NB4 (cell line): ENCODE measurements around the gene RO60.
A peak's percentile ranks its signal among the peaks of the same experiment; 100 is the strongest.

ENCODE experiments used
- CTCF ChIP-seq: IDR thresholded peaks from one replicate; pipeline ENCODE4 v1.5.1; 2012; ENCODE audit warnings: low read depth, low read length
- MAX ChIP-seq: IDR thresholded peaks from 2 replicates; pipeline ENCODE4 v1.6.1; 2011; ENCODE audit warnings: low read depth, low read length
- POLR2A ChIP-seq: IDR thresholded peaks from 2 replicates; pipeline ENCODE4 v1.6.1; 2011; ENCODE audit warnings: mild to moderate bottlenecking; ENCODE audit not compliant: insufficient read length; ENCODE audit errors: extremely low read depth

GRCh38 chr1:193060938-193061337, 1.5 kb downstream of the RO60 start:
- TF ChIP-seq CTCF (no peak), POLR2A (no peak), MAX (peak; percentile 98)
